B cell (primary cell): ENCODE measurements around the gene MSANTD3. TPM values are rescaled to one million over a fixed set of nuclear protein-coding genes. Genes with fewer than 3 reads are reported as not detected.

ENCODE experiments used
- ATAC-seq: fragments of 200-7000 bp; cut with Tn5 transposase; one replicate; pipeline ENCODE4 v1.10.0; 2021; ENCODE audit warnings: low read depth, mild to moderate bottlenecking, moderate number of reproducible peaks, moderate library complexity
- CTCF ChIA-PET: fragments of 350-600 bp; sonication (Branson Sonifier 250); formaldehyde crosslinking; loops from one replicate; lab custom pipeline; 2021; ENCODE audit warnings: antibody characterized with exemption, inconsistent platforms; lab: Charles Lee
- POLR2A ChIA-PET: fragments of 350-600 bp; sonication (Branson Sonifier 250); formaldehyde crosslinking; loops from one replicate; lab custom pipeline; 2021; ENCODE audit warnings: antibody characterized with exemption; lab: Charles Lee
- DNase-seq: peaks from one replicate; pipeline ENCODE4 v3.0.0; 2013
- H2AFZ ChIP-seq: 2 replicates; pipeline ENCODE4 v1.6.1; 2012; ENCODE audit warnings: mild to moderate bottlenecking, low read depth, low read length; ENCODE audit not compliant: insufficient read depth, poor library complexity, severe bottlenecking
- H3K27ac ChIP-seq, 2 donors: 1 replicate in 1 of 2; 2 replicates in 1 of 2; pipeline ENCODE4 v1.5.1; 2012 to 2013; ENCODE audit warnings: low read length in 2 of 2, mild to moderate bottlenecking in 2 of 2, moderate library complexity in 1 of 2
- H3K27me3 ChIP-seq, 4 experiments: fragments of 200-600 bp in 1 of 4; sonication (generic) in 1 of 4; replicated peaks in 1 of 4; 1 replicate in 2 of 4; 2 replicates in 2 of 4; pipeline versions ENCODE4 v1.6.1 to v1.7.0; 2013 to 2016; ENCODE audit warnings: low read length in 3 of 4, mild to moderate bottlenecking in 2 of 4, mixed read lengths in 1 of 4, moderate library complexity in 1 of 4; ENCODE audit not compliant: insufficient read depth in 4 of 4, control insufficient read depth in 3 of 4; ENCODE audit errors: control extremely low read depth in 1 of 4
- H3K36me3 ChIP-seq, 2 experiments: replicated peaks in 1 of 2; 1 replicate in 1 of 2; 2 replicates in 1 of 2; pipeline versions ENCODE4 v1.6.1 to v1.7.1; 2013; ENCODE audit warnings: low read length in 1 of 2; ENCODE audit not compliant: insufficient read depth in 2 of 2, control insufficient read depth in 1 of 2; ENCODE audit errors: control extremely low read depth in 1 of 2, extremely low read depth in 1 of 2
- H3K4me1 ChIP-seq, 2 donors: fragments of 200-600 bp in 1 of 2; sonication (generic) in 1 of 2; 1 replicate in 1 of 2; 2 replicates in 1 of 2; pipeline versions ENCODE4 v1.5.1 to v1.6.1; 2013 to 2017; ENCODE audit warnings: low read length in 2 of 2; ENCODE audit not compliant: control insufficient read depth in 2 of 2, insufficient read depth in 2 of 2
- H3K4me2 ChIP-seq: replicated peaks from 2 replicates; pipeline ENCODE3; 2012; ENCODE audit warnings: mild to moderate bottlenecking, low read depth, low read length; ENCODE audit not compliant: poor library complexity, severe bottlenecking
- H3K4me3 ChIP-seq, 5 experiments: fragments of 200-600 bp in 1 of 5; sonication (generic) in 1 of 5; 1 replicate in 3 of 5; 2 replicates in 2 of 5; pipeline versions ENCODE4 v1.5.1 to v1.7.0; 2011 to 2016; ENCODE audit warnings: low read length in 4 of 5, mild to moderate bottlenecking in 4 of 5, low read depth in 2 of 5, control low read depth in 1 of 5, moderate library complexity in 1 of 5; ENCODE audit not compliant: insufficient read depth in 1 of 5; ENCODE audit errors: control extremely low read depth in 1 of 5, extremely low read depth in 1 of 5
- H3K79me2 ChIP-seq: fragments of 200-600 bp; sonication (generic); one replicate; pipeline ENCODE4 v1.6.0; 2016; ENCODE audit warnings: low read length; ENCODE audit not compliant: control insufficient read depth, insufficient read depth
- H3K9ac ChIP-seq: fragments of 200-600 bp; sonication (generic); 2 replicates; pipeline ENCODE4 v1.6.1; 2017; ENCODE audit warnings: mild to moderate bottlenecking, low read length, moderate library complexity
- H3K9me3 ChIP-seq, 3 donors: one replicate each; pipeline versions ENCODE4 v1.6.1 to v1.7.1; 2013; ENCODE audit warnings: low read length in 2 of 3; ENCODE audit not compliant: control insufficient read depth in 2 of 3, insufficient read depth in 1 of 3; ENCODE audit errors: control extremely low read depth in 1 of 3
- H4K20me1 ChIP-seq: 2 replicates; pipeline ENCODE4 v1.6.0; 2012; ENCODE audit warnings: mild to moderate bottlenecking, low read length; ENCODE audit not compliant: insufficient read depth, control insufficient read depth, poor library complexity, severe bottlenecking
- H3K27ac Mint-ChIP-seq: one replicate; pipeline ENCODE4 v1.8.0; 2021; ENCODE audit warnings: mixed read lengths
- H3K27me3 Mint-ChIP-seq: one replicate; pipeline ENCODE4 v1.8.0; 2021; ENCODE audit warnings: mixed read lengths
- H3K4me1 Mint-ChIP-seq: one replicate; pipeline ENCODE4 v1.8.0; 2021; ENCODE audit warnings: mixed read lengths
- H3K4me3 Mint-ChIP-seq: one replicate; pipeline ENCODE4 v1.8.0; 2021; ENCODE audit warnings: mixed read lengths
- H3K9me3 Mint-ChIP-seq: one replicate; pipeline ENCODE4 v1.8.0; 2022; ENCODE audit warnings: mixed read lengths; ENCODE audit not compliant: insufficient read depth
- CTCF ChIP-seq: fragments of 200-600 bp; IDR thresholded peaks from one replicate; pipeline ENCODE4 v1.8.0; 2022; ENCODE audit warnings: antibody characterized with exemption, mild to moderate bottlenecking
- EZH2 ChIP-seq: IDR thresholded peaks from 2 replicates; pipeline ENCODE4 v1.6.1; 2012; ENCODE audit warnings: borderline replicate concordance, low read depth, mild to moderate bottlenecking, moderate library complexity, low read length; ENCODE audit not compliant: insufficient read depth, poor library complexity, severe bottlenecking
- WGBS: methylation state at CpG from one replicate; pipeline ENCODE4 v1.1.5; 2013; ENCODE audit warnings: missing lambda C conversion rate; ENCODE audit not compliant: insufficient coverage; 5-methylcytosine and 5-hydroxymethylcytosine counted together
- intact Hi-C: fragments of 100-400 bp; cut with micrococcal nuclease; formaldehyde crosslinking; loops from one replicate; pipeline ENCODE4 v1.10.0; 2022
- polyA plus RNA-seq: library from polyadenylated mRNA; depleted of rRNA; stranded (reverse); fragments of >200 nt; gene quantifications from 2 replicates; pipeline ENCODE4 v1.2.3, GENCODE V29; 2012
- total RNA-seq, 2 donors: library from RNA; stranded (reverse); fragments of 120-200 nt in 1 of 2; gene quantifications; 1 replicate in 1 of 2; 2 replicates in 1 of 2; pipeline versions ENCODE4 v1.2.3 to v1.2.4, GENCODE V29; 2013 to 2022

MSANTD3 gene
- total and polyA plus RNA-seq, 2 donors (not counting 1 experiment from before 2014, with no cell fraction given), result 5.9 to 12.1 TPM

- H3K9me3 ChIP-seq, result no peaks in the 10 kb centered on the region
- no peaks in the 10 kb centered on the region for H4K20me1 ChIP-seq
- H3K36me3 ChIP-seq, result no peaks in the 10 kb centered on the region
- no peaks in the 10 kb centered on the region for H3K27me3 ChIP-seq
- WGBS, result no CpG with 5 or more reads among the region's 1 CpG
- H3K4me1 ChIP-seq, result no peaks in the 10 kb centered on the region
- H3K27ac ChIP-seq, result no peak overlapping the region
- Mint-ChIP-seq H3K4me1 (no peaks in the 10 kb centered on the region), H3K4me3 (no peak overlapping the region), H3K9me3 (peaks cover 2% of the 10 kb centered on the region), H3K27me3 (no peaks in the 10 kb centered on the region), H3K27ac (no peak overlapping the region)
- no peaks in the 10 kb centered on the region for H3K79me2 ChIP-seq
- intact Hi-C loops, result no loop called here
- H3K9ac ChIP-seq, result no peak overlapping the region
- no peak overlapping the region for H2AFZ ChIP-seq
- TF ChIP-seq CTCF (no peak), EZH2 (no peak)
- no peak overlapping the region for H3K4me2 ChIP-seq
- DNase-seq (no peak), ATAC-seq (no peak)
- H3K4me3 ChIP-seq, result no peak overlapping the region
- ChIA-PET CTCF (no interaction called here), POLR2A (no interaction called here)
Observed at GRCh38 chr9:100457517-100457916, 30.6 kb downstream of the MSANTD3 start.

GRCh38 chr9:100459963-100460362, 33.0 kb downstream of the MSANTD3 start:
- no peak for DNase-seq
- no peak overlapping the region for H3K4me3 Mint-ChIP-seq

More at GRCh38 chr9:100459963-100460362, 33.0 kb downstream of the MSANTD3 start:
- Histone ChIP-seq H3K79me2 (no peaks in the 10 kb centered on the region), H3K9ac (no peak overlapping the region), H3K27ac (no peak overlapping the region), H4K20me1 (no peaks in the 10 kb centered on the region), H3K4me1 (no peaks in the 10 kb centered on the region), H3K9me3 (no peaks in the 10 kb centered on the region), H3K27me3 (no peaks in the 10 kb centered on the region), H2AFZ (no peak overlapping the region), H3K4me2 (no peak overlapping the region), H3K4me3 (no peak overlapping the region), H3K36me3 (no peaks in the 10 kb centered on the region)
- TF ChIP-seq EZH2 (no peak), CTCF (no peak)
- H3K27ac Mint-ChIP-seq, result no peak overlapping the region
- WGBS, result 80% methylated on average over 2 of the region's 2 CpGs
- ChIA-PET POLR2A (no interaction called here), CTCF (no interaction called here)
- no peaks in the 10 kb centered on the region for H3K4me1 Mint-ChIP-seq
- H3K27me3 Mint-ChIP-seq, result peaks cover 5% of the 10 kb centered on the region
- H3K9me3 Mint-ChIP-seq, result no peaks in the 10 kb centered on the region
- intact Hi-C loops, result no loop called here
- no peak for ATAC-seq
